HG02970 (cell line): ENCODE data around the gene CNGA3.

ENCODE experiments used
- ATAC-seq: cut with Tn5 transposase; IDR thresholded peaks from one replicate; pipeline ENCODE4 v1.9.1; 2021; ENCODE audit warnings: mild to moderate bottlenecking, moderate library complexity, moderate number of reproducible peaks; ENCODE audit not compliant: unreplicated experiment, low FRiP score

CNGA3 gene

GRCh38 chr2:98324181-98324580 lies 22.1 kb upstream of the CNGA3 start:
- no peak for ATAC-seq

GRCh38 chr2:98327776-98328175 lies 18.5 kb upstream of the CNGA3 start:
- no peak for ATAC-seq

- no peak for ATAC-seq
These were observed 16.7 kb upstream of the CNGA3 start for GRCh38 chr2:98329549-98329948.

GRCh38 chr2:98332989-98333388 lies 13.3 kb upstream of the CNGA3 start:
- ATAC-seq = no peak

GRCh38 chr2:98333922-98334321 lies 12.3 kb upstream of the CNGA3 start:
- no peak for ATAC-seq

GRCh38 chr2:98334439-98335078 lies 11.7 kb upstream of the CNGA3 start:
- no peak for ATAC-seq

- no peak for ATAC-seq
These were observed 11.0 kb upstream of the CNGA3 start for GRCh38 chr2:98335271-98335670.

- no peak for ATAC-seq
These were observed 5.0 kb upstream of the CNGA3 start for GRCh38 chr2:98341241-98341640.

- no peak for ATAC-seq
These were observed 3.0 kb upstream of the CNGA3 start for GRCh38 chr2:98343285-98343684.

- no peak for ATAC-seq
These were observed 1.2 kb downstream of the CNGA3 start for GRCh38 chr2:98347298-98348065.

- no peak for ATAC-seq
These were observed 1.9 kb downstream of the CNGA3 start for GRCh38 chr2:98348066-98348561.

GRCh38 chr2:98350411-98350810 lies 4.2 kb downstream of the CNGA3 start:
- no peak for ATAC-seq

- ATAC-seq = no peak
These were observed 9.6 kb downstream of the CNGA3 start for GRCh38 chr2:98355881-98356280.

GRCh38 chr2:98356729-98357128 lies 10.5 kb downstream of the CNGA3 start:
- no peak for ATAC-seq

GRCh38 chr2:98357849-98358248 lies 11.6 kb downstream of the CNGA3 start:
- no peak for ATAC-seq

GRCh38 chr2:98359986-98360385 lies 13.7 kb downstream of the CNGA3 start:
- ATAC-seq = no peak

- no peak for ATAC-seq
These were observed 21.5 kb downstream of the CNGA3 start for GRCh38 chr2:98367721-98368120.

GRCh38 chr2:98369710-98370239 lies 23.5 kb downstream of the CNGA3 start:
- no peak for ATAC-seq

GRCh38 chr2:98372121-98372520 lies 25.9 kb downstream of the CNGA3 start:
- no peak for ATAC-seq

GRCh38 chr2:98372579-98372978 lies 26.3 kb downstream of the CNGA3 start:
- no peak for ATAC-seq

GRCh38 chr2:98374286-98374685 lies 28.0 kb downstream of the CNGA3 start:
- no peak for ATAC-seq
